ENCODE measurements around the gene LOXHD1. TPM values are rescaled to one million over a fixed set of nuclear protein-coding genes. Genes with fewer than 3 reads are reported as not detected.

Gene LOXHD1
- total RNA-seq, 1 donor from 2014 or later: not detected

GRCh38 chr18:46571756-46572155 lies 85.3 kb downstream of the LOXHD1 start:
- Mint-ChIP-seq H3K27me3 (ENCODE audit: low read depth) (peaks cover 23% of the 10 kb centered on the region), H3K9me3 (peaks cover 4% of the 10 kb centered on the region), H3K4me3 (no peak overlapping the region), H3K4me1 (no peaks in the 10 kb centered on the region), H3K36me3 (ENCODE audit: low read depth) (no peaks in the 10 kb centered on the region), H3K27ac (ENCODE audit: unreplicated experiment) (no peak overlapping the region)
- TF ChIP-seq CTCF (conservative IDR thresholded peaks at IDR 0.05): no peak
- no peak for DNase-seq (ENCODE audit: low read depth, low spot score)

- DNase-seq (ENCODE audit: low read depth, low spot score): no peak
- no peaks in the 10 kb centered on the region for H3K36me3 Mint-ChIP-seq (ENCODE audit: low read depth)
- no peak for TF ChIP-seq CTCF (conservative IDR thresholded peaks at IDR 0.05)
- H3K9me3 Mint-ChIP-seq: no peaks in the 10 kb centered on the region
- no peaks in the 10 kb centered on the region for H3K4me1 Mint-ChIP-seq
- no peak overlapping the region for H3K27ac Mint-ChIP-seq (ENCODE audit: unreplicated experiment)
- H3K27me3 Mint-ChIP-seq (ENCODE audit: low read depth): peaks cover 25% of the 10 kb centered on the region
- no peak overlapping the region for H3K4me3 Mint-ChIP-seq
These were observed 86.4 kb downstream of the LOXHD1 start for GRCh38 chr18:46570666-46571065.

GRCh38 chr18:46570134-46570533 lies 86.9 kb downstream of the LOXHD1 start:
- no peaks in the 10 kb centered on the region for H3K36me3 Mint-ChIP-seq (ENCODE audit: low read depth)
- H3K4me1 Mint-ChIP-seq: peaks cover 4% of the 10 kb centered on the region
- H3K27ac Mint-ChIP-seq (ENCODE audit: unreplicated experiment): no peak overlapping the region
- no peaks in the 10 kb centered on the region for H3K9me3 Mint-ChIP-seq
- H3K27me3 Mint-ChIP-seq (ENCODE audit: low read depth): peaks cover 25% of the 10 kb centered on the region
- no peak overlapping the region for H3K4me3 Mint-ChIP-seq
- TF ChIP-seq CTCF (conservative IDR thresholded peaks at IDR 0.05): no peak
- DNase-seq (ENCODE audit: low read depth, low spot score): no peak

- Mint-ChIP-seq H3K9me3 (no peaks in the 10 kb centered on the region), H3K27ac (ENCODE audit: unreplicated experiment) (no peak overlapping the region), H3K27me3 (ENCODE audit: low read depth) (peaks cover 25% of the 10 kb centered on the region), H3K36me3 (ENCODE audit: low read depth) (no peaks in the 10 kb centered on the region), H3K4me3 (no peak overlapping the region), H3K4me1 (peaks cover 9% of the 10 kb centered on the region)
- TF ChIP-seq CTCF (conservative IDR thresholded peaks at IDR 0.05): no peak
- no peak for DNase-seq (ENCODE audit: low read depth, low spot score)
These were observed 87.8 kb downstream of the LOXHD1 start for GRCh38 chr18:46569211-46569610.

GRCh38 chr18:46567196-46567595 lies 89.8 kb downstream of the LOXHD1 start:
- Mint-ChIP-seq H3K36me3 (ENCODE audit: low read depth) (no peaks in the 10 kb centered on the region), H3K4me1 (peaks cover 9% of the 10 kb centered on the region), H3K27me3 (ENCODE audit: low read depth) (peaks cover 25% of the 10 kb centered on the region), H3K4me3 (no peak overlapping the region), H3K9me3 (no peaks in the 10 kb centered on the region), H3K27ac (ENCODE audit: unreplicated experiment) (no peak overlapping the region)
- no peak for TF ChIP-seq CTCF (conservative IDR thresholded peaks at IDR 0.05)
- no peak for DNase-seq (ENCODE audit: low read depth, low spot score)

GRCh38 chr18:46566111-46566510 lies 90.9 kb downstream of the LOXHD1 start:
- Mint-ChIP-seq H3K4me1 (peaks cover 9% of the 10 kb centered on the region), H3K36me3 (ENCODE audit: low read depth) (no peaks in the 10 kb centered on the region), H3K9me3 (no peaks in the 10 kb centered on the region), H3K27me3 (ENCODE audit: low read depth) (peaks cover 27% of the 10 kb centered on the region), H3K27ac (ENCODE audit: unreplicated experiment) (no peak overlapping the region), H3K4me3 (no peak overlapping the region)
- TF ChIP-seq CTCF (conservative IDR thresholded peaks at IDR 0.05): no peak
- no peak for DNase-seq (ENCODE audit: low read depth, low spot score)

All from neural crest cell (in vitro differentiated cells).